SK-N-DZ (cell line): ENCODE measurements around the gene STIM2.
"Not testable (repeated sequence)": the region's sequence is repeated elsewhere in the genome, so short reads cannot be mapped to it uniquely, and the experiment has no call there.

ENCODE experiments used
- DNase-seq: peaks from one replicate; pipeline ENCODE4 v3.0.0-alpha.2; 2015; ENCODE audit warnings: low spot score

STIM2 gene

GRCh38 chr4:26953366-26953765 lies 92.7 kb downstream of the STIM2 start:
- DNase-seq = no peak

GRCh38 chr4:26953770-26954423 lies 93.3 kb downstream of the STIM2 start:
- DNase-seq = no peak

- no peak for DNase-seq
Observed at GRCh38 chr4:26955241-26955640, 94.6 kb downstream of the STIM2 start.

- DNase-seq = no peak
Observed at GRCh38 chr4:26958925-26959653, 98.4 kb downstream of the STIM2 start.

GRCh38 chr4:26959654-26960047 lies 99.0 kb downstream of the STIM2 start:
- DNase-seq = no peak

- no peak for DNase-seq
Observed at GRCh38 chr4:26962720-26963119, 102.1 kb downstream of the STIM2 start.

- DNase-seq = peak; percentile 7
Observed at GRCh38 chr4:26964512-26964911, 103.9 kb downstream of the STIM2 start.

- no peak for DNase-seq
Observed at GRCh38 chr4:26964994-26965393, 104.4 kb downstream of the STIM2 start.

- DNase-seq = not testable (repeated sequence)
Observed at GRCh38 chr4:26975464-26976181, 115.0 kb downstream of the STIM2 start.

- DNase-seq = no peak
Observed at GRCh38 chr4:26978387-26979053, 117.9 kb downstream of the STIM2 start.

GRCh38 chr4:26984896-26985295 lies 124.3 kb downstream of the STIM2 start:
- no peak for DNase-seq

GRCh38 chr4:26985873-26986272 lies 125.2 kb downstream of the STIM2 start:
- DNase-seq = no peak

GRCh38 chr4:26987191-26987590 lies 126.5 kb downstream of the STIM2 start:
- no peak for DNase-seq

GRCh38 chr4:26991057-26991456 lies 130.4 kb downstream of the STIM2 start:
- DNase-seq = no peak

- no peak for DNase-seq
Observed at GRCh38 chr4:26992657-26993361, 132.2 kb downstream of the STIM2 start.

GRCh38 chr4:26993539-26993938 lies 132.9 kb downstream of the STIM2 start:
- no peak for DNase-seq

GRCh38 chr4:26993967-26994366 lies 133.3 kb downstream of the STIM2 start:
- no peak for DNase-seq

GRCh38 chr4:26995316-26995715 lies 134.7 kb downstream of the STIM2 start:
- no peak for DNase-seq

GRCh38 chr4:26996745-26997144 lies 136.1 kb downstream of the STIM2 start:
- no peak for DNase-seq

- no peak for DNase-seq
Observed at GRCh38 chr4:26999689-27000088, 139.0 kb downstream of the STIM2 start.

GRCh38 chr4:27000122-27000521 lies 139.5 kb downstream of the STIM2 start:
- no peak for DNase-seq
